OCI-LY7 (cell line): ENCODE measurements around the gene ZNF892.

Experiments
- EZH2phosphoT487 ChIP-seq: fragments of 200-600 bp; sonication (generic); IDR thresholded peaks from 2 replicates; pipeline ENCODE4 v1.6.1; 2018; ENCODE audit warnings: low read depth, borderline replicate concordance, mild to moderate bottlenecking, mixed run types, antibody characterized with exemption, low read length, moderate library complexity, mixed read lengths
- TF ChIP-seq, protein P1 (sequence below): fragments of 200-600 bp; sonication (generic); conservative IDR thresholded peaks from 2 replicates; pipeline ENCODE4 v1.5.1; 2014; ENCODE audit warnings: mild to moderate bottlenecking, antibody characterized with exemption, low read length, moderate library complexity, mixed read lengths

DNA sequence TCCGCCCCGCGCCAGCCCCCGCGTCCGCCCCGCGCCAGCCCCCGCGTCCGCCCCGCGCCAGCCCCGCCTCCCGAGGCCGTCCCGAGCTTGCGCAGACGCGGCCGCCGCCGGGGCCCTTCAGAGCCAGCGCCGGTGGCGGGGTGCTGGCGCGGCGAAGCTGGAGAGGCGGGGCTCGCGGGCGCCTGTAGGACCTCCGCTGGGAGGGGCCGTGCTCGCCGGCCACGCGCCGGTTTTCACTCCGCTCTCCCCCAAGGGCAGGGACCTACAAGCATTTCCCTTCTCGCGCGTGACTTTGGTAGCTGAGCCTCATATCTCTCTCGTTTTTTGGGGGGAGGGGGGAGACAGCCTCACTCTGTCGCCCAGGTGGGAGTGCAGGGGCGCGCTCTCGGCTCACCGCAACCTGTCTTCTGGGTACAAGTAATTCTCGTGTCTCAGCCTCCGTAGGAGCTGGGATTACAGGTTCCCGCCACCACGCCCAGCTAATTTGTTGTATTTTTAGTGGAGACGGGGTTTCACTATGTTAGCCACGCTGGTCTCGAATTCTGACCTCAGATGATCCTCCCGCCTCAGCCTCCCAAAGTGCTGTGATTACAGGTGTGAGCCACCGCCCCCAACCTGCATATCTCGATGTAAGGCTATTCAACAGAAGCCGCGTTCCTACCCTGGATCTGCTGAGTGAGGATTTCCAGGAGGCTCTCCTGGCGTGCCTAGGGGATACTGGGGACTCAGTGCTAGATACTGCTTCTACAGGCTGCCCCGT, 47.5 kb upstream of the ZNF892 start, which contains the start of gene ZNF514:
- TF ChIP-seq, protein P1, sequence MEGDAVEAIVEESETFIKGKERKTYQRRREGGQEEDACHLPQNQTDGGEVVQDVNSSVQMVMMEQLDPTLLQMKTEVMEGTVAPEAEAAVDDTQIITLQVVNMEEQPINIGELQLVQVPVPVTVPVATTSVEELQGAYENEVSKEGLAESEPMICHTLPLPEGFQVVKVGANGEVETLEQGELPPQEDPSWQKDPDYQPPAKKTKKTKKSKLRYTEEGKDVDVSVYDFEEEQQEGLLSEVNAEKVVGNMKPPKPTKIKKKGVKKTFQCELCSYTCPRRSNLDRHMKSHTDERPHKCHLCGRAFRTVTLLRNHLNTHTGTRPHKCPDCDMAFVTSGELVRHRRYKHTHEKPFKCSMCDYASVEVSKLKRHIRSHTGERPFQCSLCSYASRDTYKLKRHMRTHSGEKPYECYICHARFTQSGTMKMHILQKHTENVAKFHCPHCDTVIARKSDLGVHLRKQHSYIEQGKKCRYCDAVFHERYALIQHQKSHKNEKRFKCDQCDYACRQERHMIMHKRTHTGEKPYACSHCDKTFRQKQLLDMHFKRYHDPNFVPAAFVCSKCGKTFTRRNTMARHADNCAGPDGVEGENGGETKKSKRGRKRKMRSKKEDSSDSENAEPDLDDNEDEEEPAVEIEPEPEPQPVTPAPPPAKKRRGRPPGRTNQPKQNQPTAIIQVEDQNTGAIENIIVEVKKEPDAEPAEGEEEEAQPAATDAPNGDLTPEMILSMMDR: no peak
- TF ChIP-seq EZH2phosphoT487: no peak
